Measurements from ENCODE around the gene BICRA. TPM values are rescaled to one million over a fixed set of nuclear protein-coding genes. Genes with fewer than 3 reads are reported as not detected.

BICRA gene
- total RNA-seq, 1 experiment from 2014 or later, result 29.3 TPM

DNA sequence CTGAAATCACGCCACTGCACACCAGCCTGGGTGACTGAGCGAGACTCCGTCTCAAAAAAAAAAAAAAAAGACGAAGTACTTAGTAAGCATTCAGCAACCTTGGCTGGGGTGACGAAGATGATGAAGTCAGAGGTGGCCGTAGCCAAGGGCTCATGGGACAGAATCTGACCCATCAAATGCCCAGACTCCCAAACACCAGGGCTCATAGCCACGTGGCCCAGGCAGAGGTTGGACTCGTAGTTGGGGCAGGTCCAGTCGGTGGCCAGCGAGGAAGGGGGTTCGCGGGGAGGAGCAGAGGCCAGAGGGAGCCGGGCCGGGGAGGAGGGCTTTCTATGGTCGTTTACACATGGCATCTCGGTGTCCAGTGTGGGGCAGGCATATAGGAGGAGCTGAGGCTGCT, 52.2 kb downstream of the BICRA start:
- Histone ChIP-seq H3K18ac (ENCODE audit: insufficient read length, low read depth, low read length) (no peak overlapping the region), H3K27me3 (ENCODE audit: insufficient read depth, low read length) (no peaks in the 10 kb centered on the region), H3K14ac (ENCODE audit: insufficient read depth, low read length) (no peak overlapping the region), H3K23ac (ENCODE audit: insufficient read length, low read depth, low read length) (no peak overlapping the region), H2BK15ac (ENCODE audit: low read depth, low read length) (no peak overlapping the region), H3K56ac (ENCODE audit: insufficient read length, low read depth, low read length) (no peak overlapping the region), H4K91ac (ENCODE audit: insufficient read length, low read depth, low read length) (no peak overlapping the region), H4K8ac (replicated peaks; ENCODE audit: insufficient read length, low read depth, low read length) (no peak overlapping the region), H3K23me2 (ENCODE audit: insufficient read length, low read depth, low read length, poor library complexity, severe bottlenecking) (no peaks in the 10 kb centered on the region), H2BK5ac (ENCODE audit: insufficient read length, low read length) (no peak overlapping the region), H3K4me1 (ENCODE audit: insufficient read depth, low read length) (no peaks in the 10 kb centered on the region), H3K27ac (ENCODE audit: insufficient read length, low read depth, low read length) (no peak overlapping the region), H2BK20ac (ENCODE audit: low read depth, low read length, poor library complexity, severe bottlenecking) (no peak overlapping the region), H3K4me2 (ENCODE audit: insufficient read depth, insufficient read length, low read length) (no peak overlapping the region), H2BK120ac (ENCODE audit: low read depth, low read length, poor library complexity, severe bottlenecking) (no peak overlapping the region), H3K4ac (ENCODE audit: low read depth, low read length) (no peak overlapping the region), H3T11ph (ENCODE audit: low read length) (no peak overlapping the region), H3K9ac (ENCODE audit: extremely low read depth, insufficient read length, low read length) (no peak overlapping the region), H3K79me2 (ENCODE audit: insufficient read depth, low read length) (peaks cover 3% of the 10 kb centered on the region; the same call in 1 of the 2 replicates), H4K5ac (ENCODE audit: insufficient read length, low read depth, low read length) (no peak overlapping the region), H2AFZ (ENCODE audit: low read length) (no peak overlapping the region), H3K79me1 (ENCODE audit: insufficient read depth, low read depth, low read length, poor library complexity, severe bottlenecking) (peaks cover 12% of the 10 kb centered on the region), H4K20me1 (ENCODE audit: control insufficient read depth, insufficient read depth, insufficient read length) (no peaks in the 10 kb centered on the region), H2BK12ac (ENCODE audit: insufficient read length, low read depth, low read length) (no peak overlapping the region), H2AK5ac (ENCODE audit: insufficient read length, low read length) (no peak overlapping the region), H3K9me3 (ENCODE audit: control insufficient read depth, low read depth, low read length) (no peaks in the 10 kb centered on the region)
- H3K27me3 Mint-ChIP-seq (ENCODE audit: low read depth), result no peaks in the 10 kb centered on the region
- no peak overlapping the region for H3K4me3 Mint-ChIP-seq
- no peaks in the 10 kb centered on the region for H3K9me3 Mint-ChIP-seq
- peaks cover 2 to 15% (median 3%) of the 10 kb centered on the region in 3 experiments; a peak in 5 of 7 replicates for H3K36me3 Mint-ChIP-seq (ENCODE audit: insufficient read depth in 1 of 3, low read depth in 3 of 3)
- no CpG with 5 or more reads among the region's 16 CpGs for WGBS (ENCODE audit: extremely low coverage, insufficient read length, low lambda C conversion rate)
- peaks cover 0 to 12% of the 10 kb centered on the region in 2 experiments; a peak in 2 of 4 replicates for H3K4me1 Mint-ChIP-seq
- no peak for DNase-seq
- peak overlapping the region in 2 of 3 experiments; percentile 53 to 64; a peak in 2 of 7 replicates for H3K27ac Mint-ChIP-seq
- TF ChIP-seq, protein P1, sequence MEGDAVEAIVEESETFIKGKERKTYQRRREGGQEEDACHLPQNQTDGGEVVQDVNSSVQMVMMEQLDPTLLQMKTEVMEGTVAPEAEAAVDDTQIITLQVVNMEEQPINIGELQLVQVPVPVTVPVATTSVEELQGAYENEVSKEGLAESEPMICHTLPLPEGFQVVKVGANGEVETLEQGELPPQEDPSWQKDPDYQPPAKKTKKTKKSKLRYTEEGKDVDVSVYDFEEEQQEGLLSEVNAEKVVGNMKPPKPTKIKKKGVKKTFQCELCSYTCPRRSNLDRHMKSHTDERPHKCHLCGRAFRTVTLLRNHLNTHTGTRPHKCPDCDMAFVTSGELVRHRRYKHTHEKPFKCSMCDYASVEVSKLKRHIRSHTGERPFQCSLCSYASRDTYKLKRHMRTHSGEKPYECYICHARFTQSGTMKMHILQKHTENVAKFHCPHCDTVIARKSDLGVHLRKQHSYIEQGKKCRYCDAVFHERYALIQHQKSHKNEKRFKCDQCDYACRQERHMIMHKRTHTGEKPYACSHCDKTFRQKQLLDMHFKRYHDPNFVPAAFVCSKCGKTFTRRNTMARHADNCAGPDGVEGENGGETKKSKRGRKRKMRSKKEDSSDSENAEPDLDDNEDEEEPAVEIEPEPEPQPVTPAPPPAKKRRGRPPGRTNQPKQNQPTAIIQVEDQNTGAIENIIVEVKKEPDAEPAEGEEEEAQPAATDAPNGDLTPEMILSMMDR (conservative IDR thresholded peaks at IDR 0.05), result no peak

Measured in H9 (cell line).